Keratinocyte (primary cell): ENCODE results near the gene TMPRSS3. TPM values are rescaled to one million over a fixed set of nuclear protein-coding genes. Genes with fewer than 3 reads are reported as not detected.

Source experiments
- DNase-seq: peaks from one replicate; pipeline ENCODE4 v3.0.0-alpha.2; 2011; ENCODE audit warnings: low read depth, missing footprints, low spot score
- FAIRE-seq: peaks from 2 replicates; lab custom pipeline; 2011; peaks lifted over from hg19 to GRCh38; lab: Jason Lieb, UNC
- H2AFZ ChIP-seq: 2 replicates; pipeline ENCODE4 v1.6.0; 2012; ENCODE audit warnings: low read length, control low read depth, inconsistent platforms; ENCODE audit not compliant: control insufficient read depth
- H3K27ac ChIP-seq: 2 replicates; pipeline ENCODE4 v1.5.1; 2011; ENCODE audit warnings: low read length; ENCODE audit not compliant: control insufficient read depth, insufficient read depth
- H3K27me3 ChIP-seq: 3 replicates; pipeline ENCODE4 v1.6.0; 2011; ENCODE audit warnings: low read length; ENCODE audit not compliant: control insufficient read depth, insufficient read depth; ENCODE audit errors: extremely low read depth
- H3K36me3 ChIP-seq, 2 experiments: 2 replicates in 1 of 2; 3 replicates in 1 of 2; pipeline ENCODE4 v1.5.1; 2011; ENCODE audit warnings: low read length in 2 of 2, mild to moderate bottlenecking in 1 of 2; ENCODE audit not compliant: control insufficient read depth in 2 of 2, insufficient read depth in 2 of 2; ENCODE audit errors: extremely low read depth in 1 of 2
- H3K4me1 ChIP-seq: 3 replicates; pipeline ENCODE4 v1.5.1; 2011; ENCODE audit warnings: low read length; ENCODE audit not compliant: control insufficient read depth, insufficient read depth; ENCODE audit errors: extremely low read depth
- H3K4me2 ChIP-seq: 3 replicates; pipeline ENCODE4 v1.6.0; 2011; ENCODE audit warnings: low read depth, low read length; ENCODE audit not compliant: control insufficient read depth, insufficient read depth; ENCODE audit errors: extremely low read depth
- H3K4me3 ChIP-seq, 3 experiments: fragments of 200-600 bp in 1 of 3; sonication (generic) in 1 of 3; 2 replicates in 2 of 3; 3 replicates in 1 of 3; pipeline ENCODE4 v1.5.1; 2011 to 2016; ENCODE audit warnings: low read length in 3 of 3, mild to moderate bottlenecking in 3 of 3, control low read depth in 2 of 3, inconsistent platforms in 1 of 3, low read depth in 1 of 3, mixed read lengths in 1 of 3, mixed run types in 1 of 3, moderate library complexity in 1 of 3; ENCODE audit not compliant: control insufficient read depth in 2 of 3, insufficient read depth in 2 of 3; ENCODE audit errors: extremely low read depth in 1 of 3
- H3K79me2 ChIP-seq: 2 replicates; pipeline ENCODE4 v1.6.0; 2012; ENCODE audit warnings: low read length; ENCODE audit not compliant: control insufficient read depth, insufficient read depth
- H3K9ac ChIP-seq: 3 replicates; pipeline ENCODE4 v1.6.0; 2011; ENCODE audit warnings: low read length; ENCODE audit not compliant: control insufficient read depth, insufficient read depth; ENCODE audit errors: extremely low read depth
- H3K9me1 ChIP-seq: 3 replicates; pipeline ENCODE4 v1.6.0; 2011; ENCODE audit warnings: low read length; ENCODE audit not compliant: control insufficient read depth, insufficient read depth; ENCODE audit errors: extremely low read depth
- H3K9me3 ChIP-seq: 2 replicates; pipeline ENCODE4 v1.5.1; 2012; ENCODE audit warnings: low read depth, low read length; ENCODE audit not compliant: control insufficient read depth
- H4K20me1 ChIP-seq: 3 replicates; pipeline ENCODE4 v1.6.0; 2011; ENCODE audit warnings: low read length; ENCODE audit not compliant: control insufficient read depth, insufficient read depth; ENCODE audit errors: extremely low read depth
- CTCF ChIP-seq, 3 experiments: IDR thresholded peaks in 1 of 3; conservative IDR thresholded peaks in 1 of 3; optimal IDR thresholded peaks in 1 of 3; 2 replicates in 2 of 3; 3 replicates in 1 of 3; pipeline versions ENCODE3 to v1.5.1; 2011; ENCODE audit warnings: low read length in 3 of 3, mild to moderate bottlenecking in 3 of 3, moderate library complexity in 2 of 3, control low read depth in 1 of 3, inconsistent platforms in 1 of 3; ENCODE audit not compliant: insufficient read depth in 2 of 3; ENCODE audit errors: extremely low read depth in 1 of 3
- EZH2 ChIP-seq: IDR thresholded peaks from one replicate; pipeline ENCODE4 v1.6.1; 2012; ENCODE audit warnings: inconsistent platforms, mild to moderate bottlenecking, low read length, moderate library complexity
- dilution Hi-C: fragments of 300-500 bp; cut with MboI; formaldehyde crosslinking; loops from one replicate; pipeline ENCODE4 v1.7.0; 2020; ENCODE audit warnings: low sequenced_read_pairs; ENCODE audit not compliant: extremely low pct_ligation_motif_present
- polyA plus RNA-seq, 5 experiments: library from polyadenylated mRNA; depleted of rRNA in 3 of 5; stranded (reverse) in 3 of 5; stranded (forward) in 1 of 5; unstranded in 1 of 5; fragments of >200 nt; gene quantifications; 1 replicate in 1 of 5; 2 replicates in 3 of 5; 3 replicates in 1 of 5; pipeline versions ENCODE4 v1.2.1 to v1.2.3, GENCODE V29; 2011 to 2012; ENCODE audit warnings: missing spikeins in 2 of 5, low read depth in 1 of 5, low replicate concordance in 1 of 5

The TMPRSS3 gene
- polyA plus RNA-seq, 1 donor (not counting 4 experiments of a cell fraction or from before 2014, with no cell fraction given): not detected

- no peaks in the 10 kb centered on the region for H3K4me1 ChIP-seq
- H3K27me3 ChIP-seq: peaks cover 4% of the 10 kb centered on the region
- FAIRE-seq (no peak), DNase-seq (no peak)
- no peak overlapping the region for H3K4me2 ChIP-seq
- no peak overlapping the region for H2AFZ ChIP-seq
- H3K36me3 ChIP-seq: no peaks in the 10 kb centered on the region
- H4K20me1 ChIP-seq: no peaks in the 10 kb centered on the region
- dilution Hi-C loops: loop anchor here (10.0 kb wide), 1 partner anchor 82 kb away; no protein-coding TSS in a partner anchor
- H3K9me1 ChIP-seq: no peaks in the 10 kb centered on the region
- H3K9ac ChIP-seq: no peak overlapping the region
- H3K9me3 ChIP-seq: no peaks in the 10 kb centered on the region
- H3K4me3 ChIP-seq: no peak overlapping the region
- H3K79me2 ChIP-seq: no peaks in the 10 kb centered on the region
- TF ChIP-seq CTCF (optimal IDR thresholded peaks at IDR 0.05 in 1 of 3, IDR thresholded peaks at IDR 0.05 in 1 of 3, conservative IDR thresholded peaks at IDR 0.05 in 1 of 3; ENCODE audit: extremely low read depth in 1 of 3, insufficient read depth in 2 of 3, low read length in 3 of 3) (no peak), EZH2 (no peak)
- no peak overlapping the region for H3K27ac ChIP-seq
Observed at GRCh38 chr21:42426424-42426823, 30.6 kb upstream of the TMPRSS3 start.

DNA sequence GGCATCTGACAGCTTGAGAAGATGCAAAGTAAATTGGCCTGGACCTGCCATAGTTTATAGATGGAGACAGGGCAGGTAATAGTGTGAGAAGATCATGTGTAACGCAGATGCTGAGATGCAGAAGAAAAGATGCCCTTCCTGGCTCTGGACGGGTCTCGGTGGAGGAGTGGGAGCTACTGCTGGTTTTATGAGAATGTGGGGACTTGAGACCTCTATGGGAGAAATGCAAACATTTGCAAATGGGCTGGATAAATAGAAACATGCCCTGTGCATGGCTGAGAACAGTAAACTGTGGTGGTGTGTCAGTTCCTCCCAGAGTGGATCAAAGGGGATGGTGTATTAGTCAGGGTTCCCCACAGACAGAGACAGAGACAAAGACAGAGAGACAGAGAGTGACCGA lies 29.7 kb upstream of the TMPRSS3 start:
- H3K9ac ChIP-seq: no peak overlapping the region
- dilution Hi-C loops: loop anchor here (10.0 kb wide), 1 partner anchor 81 kb away; no protein-coding TSS in a partner anchor
- FAIRE-seq (no peak), DNase-seq (no peak)
- no peaks in the 10 kb centered on the region for H3K36me3 ChIP-seq
- peaks cover 7% of the 10 kb centered on the region for H3K27me3 ChIP-seq
- no peaks in the 10 kb centered on the region for H3K79me2 ChIP-seq
- TF ChIP-seq EZH2 (no peak), CTCF (optimal IDR thresholded peaks at IDR 0.05 in 1 of 3, IDR thresholded peaks at IDR 0.05 in 1 of 3, conservative IDR thresholded peaks at IDR 0.05 in 1 of 3; ENCODE audit: extremely low read depth in 1 of 3, insufficient read depth in 2 of 3, low read length in 3 of 3) (no peak)
- no peak overlapping the region for H3K4me2 ChIP-seq
- no peaks in the 10 kb centered on the region for H3K4me1 ChIP-seq
- no peaks in the 10 kb centered on the region for H4K20me1 ChIP-seq
- H3K9me3 ChIP-seq: no peaks in the 10 kb centered on the region
- no peaks in the 10 kb centered on the region for H3K9me1 ChIP-seq
- H3K4me3 ChIP-seq: no peak overlapping the region
- H2AFZ ChIP-seq: no peak overlapping the region
- H3K27ac ChIP-seq: no peak overlapping the region
